Measurements from ENCODE around the gene DENND5A. TPM values are rescaled to one million over a fixed set of nuclear protein-coding genes. Genes with fewer than 3 reads are reported as not detected.

The DENND5A gene
- total RNA-seq, 4 donors from 2014 or later, result 110 to 134 (median 118) TPM

DNA sequence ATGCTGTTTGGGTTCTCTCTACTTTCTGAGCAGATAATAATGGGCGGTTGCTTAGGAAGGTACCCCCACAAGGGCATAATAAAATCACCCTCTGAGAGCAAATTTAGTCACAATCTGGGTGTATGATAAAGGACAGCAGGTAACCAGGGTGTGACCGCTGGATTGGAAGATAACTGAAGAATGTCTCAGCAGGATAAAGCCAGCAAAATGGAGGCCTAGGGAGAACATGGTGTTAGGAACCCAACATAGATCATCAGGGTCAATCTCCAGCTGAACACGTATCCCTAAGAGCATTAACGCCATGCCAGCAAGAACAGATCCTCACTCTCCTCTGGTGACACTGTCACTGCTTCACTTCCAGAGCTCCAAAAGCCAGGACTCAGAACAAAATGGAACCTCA, 109.2 kb downstream of the DENND5A start:
- H3K4me3 ChIP-seq, result no peak overlapping the region
- no peak for DNase-seq (ENCODE audit: low spot score in 2 of 2)
- no peaks in the 10 kb centered on the region for H3K9me3 ChIP-seq
- no peak overlapping the region for H3K27ac ChIP-seq
- peaks cover 0 to 75% (median 0%) of the 10 kb centered on the region in 3 donors for H3K36me3 ChIP-seq
- TF ChIP-seq POLR2A (IDR thresholded peaks at IDR 0.05) (no peak), EP300 (IDR thresholded peaks at IDR 0.05) (no peak)
- TF ChIP-seq, protein P1, sequence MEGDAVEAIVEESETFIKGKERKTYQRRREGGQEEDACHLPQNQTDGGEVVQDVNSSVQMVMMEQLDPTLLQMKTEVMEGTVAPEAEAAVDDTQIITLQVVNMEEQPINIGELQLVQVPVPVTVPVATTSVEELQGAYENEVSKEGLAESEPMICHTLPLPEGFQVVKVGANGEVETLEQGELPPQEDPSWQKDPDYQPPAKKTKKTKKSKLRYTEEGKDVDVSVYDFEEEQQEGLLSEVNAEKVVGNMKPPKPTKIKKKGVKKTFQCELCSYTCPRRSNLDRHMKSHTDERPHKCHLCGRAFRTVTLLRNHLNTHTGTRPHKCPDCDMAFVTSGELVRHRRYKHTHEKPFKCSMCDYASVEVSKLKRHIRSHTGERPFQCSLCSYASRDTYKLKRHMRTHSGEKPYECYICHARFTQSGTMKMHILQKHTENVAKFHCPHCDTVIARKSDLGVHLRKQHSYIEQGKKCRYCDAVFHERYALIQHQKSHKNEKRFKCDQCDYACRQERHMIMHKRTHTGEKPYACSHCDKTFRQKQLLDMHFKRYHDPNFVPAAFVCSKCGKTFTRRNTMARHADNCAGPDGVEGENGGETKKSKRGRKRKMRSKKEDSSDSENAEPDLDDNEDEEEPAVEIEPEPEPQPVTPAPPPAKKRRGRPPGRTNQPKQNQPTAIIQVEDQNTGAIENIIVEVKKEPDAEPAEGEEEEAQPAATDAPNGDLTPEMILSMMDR (IDR thresholded peaks at IDR 0.05), result no peak
- 95 to 99% methylated on average over 4 of the region's 4 CpGs for WGBS, 2 donors
- H3K4me1 ChIP-seq, result no peaks in the 10 kb centered on the region
- no peaks in the 10 kb centered on the region for H3K27me3 ChIP-seq

DNA sequence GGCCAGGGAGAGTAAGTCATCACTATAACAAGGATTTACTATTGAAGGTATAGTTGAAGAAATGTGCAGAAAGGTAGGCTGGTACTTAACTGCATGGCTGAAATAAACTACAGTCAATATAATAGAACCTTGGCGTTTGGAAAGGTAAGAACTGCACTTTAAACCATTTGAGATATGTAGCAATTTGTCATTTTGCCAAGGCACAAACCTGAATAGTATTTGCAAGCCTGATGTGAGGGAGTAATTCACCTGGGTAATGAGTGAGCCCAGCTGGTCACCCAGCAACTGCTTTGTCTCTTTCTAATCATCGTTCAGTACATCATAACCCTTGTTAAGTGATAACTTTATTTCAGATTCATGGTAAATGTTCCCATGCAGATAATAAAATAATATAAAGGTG, 111.5 kb downstream of the DENND5A start:
- DNase-seq (ENCODE audit: low spot score in 2 of 2), result no peak
- H3K9me3 ChIP-seq, result no peaks in the 10 kb centered on the region
- no peak overlapping the region for H3K27ac ChIP-seq
- TF ChIP-seq POLR2A (IDR thresholded peaks at IDR 0.05), result no peak
- TF ChIP-seq, protein P1 (IDR thresholded peaks at IDR 0.05), result no peak
- TF ChIP-seq EP300 (IDR thresholded peaks at IDR 0.05), result no peak
- no peaks in the 10 kb centered on the region for H3K4me1 ChIP-seq
- no peaks in the 10 kb centered on the region for H3K27me3 ChIP-seq
- 92 to 94% methylated on average over 2 of the region's 2 CpGs for WGBS, 2 donors
- H3K36me3 ChIP-seq, result peaks cover 0 to 82% (median 0%) of the 10 kb centered on the region in 3 donors
- H3K4me3 ChIP-seq, result no peak overlapping the region

DNA sequence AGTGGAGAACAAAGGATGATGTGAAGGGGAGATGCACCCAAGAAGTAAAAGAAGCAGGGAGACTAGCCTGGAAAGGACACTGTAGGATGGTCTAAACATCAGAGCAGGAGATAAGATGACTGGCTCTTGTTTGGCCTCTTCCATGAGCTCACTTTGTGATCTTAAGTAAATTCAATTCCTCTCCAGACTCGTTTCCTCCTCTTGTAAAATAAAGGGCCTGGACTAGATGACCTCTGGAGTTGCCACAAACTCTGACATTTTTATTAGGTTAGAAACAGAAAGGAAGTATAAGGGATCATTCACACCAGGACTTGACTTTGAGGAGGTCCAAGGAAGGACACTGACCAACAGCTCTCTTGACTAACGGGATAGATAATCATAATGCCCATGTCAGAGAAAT, 113.5 kb downstream of the DENND5A start:
- H3K4me1 ChIP-seq, result no peaks in the 10 kb centered on the region
- no peaks in the 10 kb centered on the region for H3K9me3 ChIP-seq
- no peaks in the 10 kb centered on the region for H3K27me3 ChIP-seq
- WGBS, 2 donors, result 50 to 53% methylated on average over 2 of the region's 2 CpGs
- peaks cover 0 to 86% (median 0%) of the 10 kb centered on the region in 3 donors for H3K36me3 ChIP-seq
- no peak for TF ChIP-seq POLR2A (IDR thresholded peaks at IDR 0.05)
- H3K27ac ChIP-seq, result no peak overlapping the region
- DNase-seq (ENCODE audit: low spot score in 2 of 2), result no peak
- H3K4me3 ChIP-seq, result no peak overlapping the region

DNA sequence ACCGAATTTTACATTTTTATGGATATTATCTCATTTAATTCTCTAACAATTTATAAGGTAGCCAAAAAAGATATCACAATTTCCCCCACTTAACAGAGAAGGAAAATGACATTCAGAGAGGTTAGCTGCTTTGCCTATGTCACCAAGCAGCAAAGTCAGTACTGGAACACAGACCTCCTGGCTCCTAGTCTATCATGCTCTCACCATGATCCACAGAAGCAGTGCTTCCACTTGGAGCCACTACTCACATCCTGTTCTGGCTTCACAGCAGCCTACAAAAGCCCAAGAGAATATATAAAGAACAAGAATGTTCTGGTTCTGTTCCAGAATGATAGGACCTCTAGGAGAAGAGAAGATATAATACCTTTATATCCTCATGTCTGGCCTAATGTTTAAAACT, 114.2 kb downstream of the DENND5A start:
- Histone ChIP-seq H3K36me3 (peaks cover 0 to 86% (median 0%) of the 10 kb centered on the region in 3 donors), H3K9me3 (no peaks in the 10 kb centered on the region), H3K27ac (no peak overlapping the region), H3K27me3 (no peaks in the 10 kb centered on the region), H3K4me3 (no peak overlapping the region), H3K4me1 (no peaks in the 10 kb centered on the region)
- TF ChIP-seq POLR2A (IDR thresholded peaks at IDR 0.05) (no peak), EP300 (IDR thresholded peaks at IDR 0.05) (no peak)
- TF ChIP-seq, protein P1 (IDR thresholded peaks at IDR 0.05), result no peak
- no peak for DNase-seq (ENCODE audit: low spot score in 2 of 2)
- 85 to 88% methylated on average over 1 of the region's 1 CpG for WGBS, 2 donors

DNA sequence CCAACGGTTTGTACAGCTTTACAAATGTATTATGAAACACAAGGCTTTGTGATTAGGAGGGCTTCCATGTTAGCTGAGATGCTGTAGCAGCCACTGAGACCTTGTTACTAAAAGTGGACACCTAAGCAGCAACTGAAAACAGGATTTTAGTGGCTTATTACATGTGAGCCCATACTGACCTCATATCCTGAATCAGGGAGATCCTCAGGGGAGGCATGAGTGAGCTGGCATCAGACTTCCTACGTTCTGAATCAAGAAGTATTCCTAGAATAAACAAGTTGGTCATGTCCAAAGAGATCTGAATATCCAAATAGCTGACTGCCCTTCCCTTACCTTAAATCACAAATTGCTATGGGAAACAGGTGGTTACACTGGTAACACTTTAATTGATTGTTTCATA, 114.6 kb downstream of the DENND5A start:
- 57 to 69% methylated on average over 2 of the region's 2 CpGs for WGBS, 2 donors

More for the DNA sequence above, 114.6 kb downstream of the DENND5A start:
- no peak overlapping the region for H3K4me3 ChIP-seq
- TF ChIP-seq POLR2A (IDR thresholded peaks at IDR 0.05) (no peak), EP300 (IDR thresholded peaks at IDR 0.05) (no peak)
- TF ChIP-seq, protein P1 (IDR thresholded peaks at IDR 0.05), result no peak
- no peak overlapping the region for H3K27ac ChIP-seq
- no peak for DNase-seq (ENCODE audit: low spot score in 2 of 2)
- H3K36me3 ChIP-seq, result peaks cover 0 to 86% (median 0%) of the 10 kb centered on the region in 3 donors
- H3K27me3 ChIP-seq, result no peaks in the 10 kb centered on the region
- H3K4me1 ChIP-seq, result no peaks in the 10 kb centered on the region
- H3K9me3 ChIP-seq, result no peaks in the 10 kb centered on the region
